Mesodermal cell (in vitro differentiated cells): ENCODE measurements around the gene NMBR.
"Not testable (repeated sequence)": the region's sequence is repeated elsewhere in the genome, so short reads cannot be mapped to it uniquely, and the experiment has no call there.

ENCODE experiments used
- H3K27ac ChIP-seq: 2 replicates; pipeline ENCODE4 v1.7.0; 2013; ENCODE audit warnings: mild to moderate bottlenecking, low read depth, low read length, moderate library complexity; ENCODE audit not compliant: severe bottlenecking
- H3K36me3 ChIP-seq: 2 replicates; pipeline ENCODE4 v1.7.1; 2013; ENCODE audit warnings: mild to moderate bottlenecking, low read length, moderate library complexity; ENCODE audit not compliant: control insufficient read depth, insufficient read depth
- H3K4me1 ChIP-seq: one replicate; pipeline ENCODE4 v1.7.1; 2013; ENCODE audit warnings: mild to moderate bottlenecking, low read length; ENCODE audit not compliant: insufficient read depth, control insufficient read depth, poor library complexity, severe bottlenecking
- H3K4me3 ChIP-seq: 2 replicates; pipeline ENCODE4 v1.7.0; 2013; ENCODE audit warnings: low read length, control low read depth, mild to moderate bottlenecking; ENCODE audit not compliant: insufficient read depth, poor library complexity, severe bottlenecking; ENCODE audit errors: extremely low read depth
- H3K9me3 ChIP-seq: 2 replicates; pipeline ENCODE4 v1.7.1; 2013; ENCODE audit warnings: mild to moderate bottlenecking, low read length, moderate library complexity; ENCODE audit not compliant: control insufficient read depth
- WGBS, 2 experiments: methylation state at CpG; one replicate each; pipeline ENCODE4 v1.1.5; 2013; ENCODE audit warnings: missing lambda C conversion rate in 2 of 2; ENCODE audit not compliant: insufficient coverage in 2 of 2; 5-methylcytosine and 5-hydroxymethylcytosine counted together

Gene NMBR

GRCh38 chr6:142155091-142155490, 8.2 kb upstream of the NMBR start:
- WGBS, 2 experiments = 80% methylated on average over 1 of the region's 3 CpGs; no CpG with 5 or more reads in 1 of the 2 experiments
- Histone ChIP-seq H3K4me3 (no peak overlapping the region), H3K27ac (no peak overlapping the region), H3K4me1 (peaks cover 3% of the 10 kb centered on the region), H3K9me3 (no peaks in the 10 kb centered on the region), H3K36me3 (peaks cover 4% of the 10 kb centered on the region)

GRCh38 chr6:142154336-142154735, 7.4 kb upstream of the NMBR start:
- Histone ChIP-seq H3K4me3 (no peak overlapping the region), H3K27ac (no peak overlapping the region), H3K9me3 (no peaks in the 10 kb centered on the region), H3K36me3 (peaks cover 5% of the 10 kb centered on the region), H3K4me1 (peaks cover 3% of the 10 kb centered on the region)
- 80% methylated on average over 1 of the region's 1 CpG; no CpG with 5 or more reads in 1 of the 2 experiments for WGBS, 2 experiments

- Histone ChIP-seq H3K9me3 (no peaks in the 10 kb centered on the region), H3K36me3 (peaks cover 5% of the 10 kb centered on the region), H3K4me3 (no peak overlapping the region), H3K4me1 (peaks cover 12% of the 10 kb centered on the region), H3K27ac (no peak overlapping the region)
- WGBS, 2 experiments = no CpG with 5 or more reads among the region's 2 CpGs
These were observed 6.3 kb upstream of the NMBR start for GRCh38 chr6:142153196-142153595.

DNA sequence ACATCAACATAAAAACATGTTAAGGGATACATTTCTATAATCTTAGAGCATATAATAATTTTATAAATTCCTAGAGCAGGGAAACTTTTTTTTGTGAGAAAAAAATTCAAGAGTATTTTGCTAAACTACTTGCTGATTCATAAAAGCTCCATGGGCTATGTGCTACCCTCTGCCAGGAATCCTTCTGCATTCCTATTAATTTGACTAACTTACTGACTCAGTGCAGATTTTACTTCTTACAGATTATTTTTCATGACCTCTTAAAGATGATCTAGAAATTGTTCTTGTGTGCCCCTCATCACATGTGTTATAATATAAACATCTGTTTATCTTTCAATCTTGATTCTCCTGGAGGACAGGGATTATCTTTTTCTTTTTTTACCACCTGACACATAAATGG, 5.8 kb upstream of the NMBR start:
- Histone ChIP-seq H3K9me3 (no peaks in the 10 kb centered on the region), H3K4me3 (no peak overlapping the region), H3K27ac (no peak overlapping the region), H3K36me3 (peaks cover 5% of the 10 kb centered on the region), H3K4me1 (peaks cover 12% of the 10 kb centered on the region)

GRCh38 chr6:142141531-142141930, 5.4 kb downstream of the NMBR start:
- not testable (repeated sequence) for H3K27ac ChIP-seq, H3K36me3 ChIP-seq, H3K9me3 ChIP-seq, H3K4me1 ChIP-seq, H3K4me3 ChIP-seq
- WGBS, 2 experiments = 80 to 95% methylated on average over 1 to 8 of the region's 13 CpGs

- Histone ChIP-seq H3K4me1 (no peaks in the 10 kb centered on the region), H3K27ac (no peak overlapping the region), H3K4me3 (no peak overlapping the region), H3K9me3 (no peaks in the 10 kb centered on the region), H3K36me3 (no peaks in the 10 kb centered on the region)
- 71% methylated on average over 1 of the region's 2 CpGs for WGBS, 2 experiments
These were observed 8.0 kb downstream of the NMBR start for GRCh38 chr6:142138876-142139275.

- Histone ChIP-seq H3K9me3 (peaks cover 7% of the 10 kb centered on the region), H3K27ac (no peak within 1 kb of the TSS)
- 73 to 83% methylated on average over 1 of the region's 1 CpG for WGBS, 2 experiments
These were observed 14.3 kb downstream of the NMBR start, which contains the start of gene GJE1 for GRCh38 chr6:142132625-142133024. TSS of gene GJE1 (plus strand) at chr6:142132925. CDS start at chr6:142133159, 234 bp downstream.

DNA sequence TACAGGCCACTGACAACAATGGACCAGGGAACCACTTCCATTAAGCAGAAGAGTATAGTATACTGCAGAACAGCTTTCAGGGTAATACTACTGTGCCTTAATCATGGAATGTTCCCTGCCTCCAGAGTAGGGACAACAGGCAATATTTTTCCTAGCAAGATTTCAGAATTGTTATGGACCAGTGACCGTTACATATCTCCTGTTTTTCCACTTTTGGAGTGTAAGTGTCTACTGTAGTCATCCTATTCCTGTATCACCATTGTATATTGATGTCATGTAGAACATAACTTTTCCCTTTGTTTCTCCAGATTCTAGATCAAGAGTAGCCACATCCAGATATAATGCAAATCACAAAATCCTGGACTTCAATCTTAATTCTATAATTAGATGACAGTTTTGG, 16.1 kb downstream of the NMBR start:
- Histone ChIP-seq H3K36me3 (no peaks in the 10 kb centered on the region), H3K4me3 (no peak overlapping the region), H3K27ac (no peak overlapping the region), H3K4me1 (no peaks in the 10 kb centered on the region), H3K9me3 (peaks cover 7% of the 10 kb centered on the region)
- no CpG with 5 or more reads among the region's 1 CpG for WGBS, 2 experiments

More at GRCh38 chr6:142132625-142133024, 14.3 kb downstream of the NMBR start, which contains the start of gene GJE1:
- Histone ChIP-seq H3K4me3 (no peak within 1 kb of the TSS), H3K36me3 (no peaks in the 10 kb centered on the region), H3K4me1 (no peaks in the 10 kb centered on the region)

GRCh38 chr6:142121342-142121741, 25.6 kb downstream of the NMBR start:
- no peaks in the 10 kb centered on the region for H3K36me3 ChIP-seq
- H3K4me3 ChIP-seq = no peak overlapping the region
- no peaks in the 10 kb centered on the region for H3K4me1 ChIP-seq
- H3K27ac ChIP-seq = no peak overlapping the region
- H3K9me3 ChIP-seq = no peaks in the 10 kb centered on the region
- 79 to 95% methylated on average over 2 of the region's 3 CpGs for WGBS, 2 experiments

DNA sequence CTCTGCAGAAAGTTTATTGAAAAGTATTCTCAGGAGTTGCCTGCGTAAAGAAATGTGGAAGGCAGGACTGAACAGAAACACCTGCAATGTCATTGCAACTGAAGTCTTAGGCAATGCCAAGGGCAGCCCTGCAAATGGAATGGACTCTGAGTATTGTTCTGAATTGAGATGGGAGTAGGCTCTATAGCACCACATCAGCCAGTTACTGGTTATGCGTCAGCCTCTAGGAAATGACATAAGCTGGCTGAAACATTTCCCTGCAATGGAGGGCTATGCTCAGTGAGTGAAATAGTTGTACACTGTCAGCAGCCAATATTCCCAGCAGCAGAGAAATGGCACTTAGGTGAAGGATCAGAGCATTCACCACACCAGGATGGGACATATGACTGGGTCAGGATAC, 28.0 kb downstream of the NMBR start:
- Histone ChIP-seq H3K4me1 (no peaks in the 10 kb centered on the region), H3K9me3 (no peaks in the 10 kb centered on the region), H3K27ac (no peak overlapping the region), H3K36me3 (no peaks in the 10 kb centered on the region), H3K4me3 (no peak overlapping the region)
- WGBS, 2 experiments = 95 to 100% methylated on average over 1 to 2 of the region's 2 CpGs

DNA sequence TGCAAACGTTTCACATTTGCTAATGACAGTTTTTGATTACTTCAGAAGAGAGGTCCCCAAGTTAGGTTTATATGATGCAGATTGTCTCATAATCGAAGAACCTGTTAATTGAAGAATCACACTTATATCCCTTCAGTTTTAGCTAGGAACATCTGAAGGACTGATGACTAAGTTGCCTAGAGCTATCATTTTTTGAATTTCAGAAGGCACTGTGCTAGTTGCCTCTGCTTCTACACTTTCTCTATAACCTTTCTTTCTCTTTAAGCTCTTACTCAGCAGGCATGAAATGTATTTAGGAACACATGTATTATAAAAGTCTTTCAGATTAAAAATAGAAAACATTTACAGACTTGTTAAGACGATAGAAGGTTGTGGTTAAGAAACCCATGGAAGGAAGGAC, 28.6 kb downstream of the NMBR start:
- H3K4me1 ChIP-seq = no peaks in the 10 kb centered on the region
- no peak overlapping the region for H3K27ac ChIP-seq
- H3K4me3 ChIP-seq = no peak overlapping the region
- H3K36me3 ChIP-seq = no peaks in the 10 kb centered on the region
- no CpG with 5 or more reads among the region's 3 CpGs for WGBS, 2 experiments
- no peaks in the 10 kb centered on the region for H3K9me3 ChIP-seq
